Esophagus muscularis mucosa (tissue), 3 donors: ENCODE results near the gene MRM2.

Experiments
- CTCF ChIP-seq, 3 experiments: fragments of 200-600 bp in 2 of 3; fragments of 450-650 bp in 1 of 3; sonication (generic) in 2 of 3; IDR thresholded peaks; one replicate each; pipeline ENCODE4 v1.5.1; 2017 to 2019; ENCODE audit warnings: antibody characterized with exemption in 3 of 3, mild to moderate bottlenecking in 2 of 3, moderate library complexity in 1 of 3
- EP300 ChIP-seq: sonication (generic); formaldehyde crosslinking; IDR thresholded peaks from one replicate; pipeline ENCODE4 v1.6.1; 2017; ENCODE audit warnings: antibody characterized with exemption

DNA sequence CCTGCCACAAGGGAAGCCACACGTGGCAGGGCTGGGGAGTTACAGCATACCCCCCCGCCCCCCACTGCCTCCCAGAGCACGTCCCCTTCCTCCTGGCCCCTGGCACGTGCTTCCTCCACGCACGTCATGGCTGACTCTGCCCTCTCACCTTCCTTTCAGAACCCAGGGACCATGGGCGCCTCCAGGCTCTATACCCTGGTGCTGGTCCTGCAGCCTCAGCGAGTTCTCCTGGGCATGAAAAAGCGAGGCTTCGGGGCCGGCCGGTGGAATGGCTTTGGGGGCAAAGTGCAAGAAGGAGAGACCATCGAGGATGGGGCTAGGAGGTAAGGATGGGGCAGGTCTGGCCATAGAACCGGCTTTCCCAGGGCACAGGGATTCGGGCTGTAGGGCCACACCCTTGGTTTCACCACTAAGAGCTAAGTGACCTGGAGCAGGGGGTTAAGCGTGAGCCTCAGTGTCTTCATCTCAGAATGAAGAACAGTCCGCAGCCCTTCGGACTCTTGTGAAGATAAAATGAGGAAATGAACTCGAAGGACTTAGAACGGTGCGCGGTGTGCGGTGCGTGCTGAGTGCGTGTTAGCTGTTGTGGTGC lies 2.5 kb upstream of the MRM2 start:
- TF ChIP-seq CTCF (IDR thresholded peaks at IDR 0.05), result no peak
- TF ChIP-seq EP300, result no peak
